Hepatocyte (in vitro differentiated cells): ENCODE measurements around the gene SDK1.

ENCODE experiments used
- CTCF ChIP-seq: fragments of 200-600 bp; sonication (generic); IDR thresholded peaks from 2 replicates; pipeline ENCODE4 v1.5.1; 2016; ENCODE audit warnings: antibody characterized with exemption, mild to moderate bottlenecking; ENCODE audit not compliant: poor library complexity
- EZH2 ChIP-seq: fragments of 200-600 bp; sonication (generic); IDR thresholded peaks from 2 replicates; pipeline ENCODE4 v1.6.1; 2016; ENCODE audit warnings: antibody characterized with exemption, mild to moderate bottlenecking, borderline replicate concordance
- EZH2phosphoT487 ChIP-seq: fragments of 200-600 bp; sonication (generic); IDR thresholded peaks from one replicate; pipeline ENCODE4 v1.6.1; 2018; ENCODE audit warnings: antibody characterized with exemption, mild to moderate bottlenecking, low read depth, moderate library complexity; ENCODE audit not compliant: unreplicated experiment, severe bottlenecking

- TF ChIP-seq CTCF (peak; percentile 27), EZH2 (no peak), EZH2phosphoT487 (no peak)
These were observed 421.4 kb downstream of the SDK1 start for GRCh38 chr7:3722396-3722922.
